ENCODE data around the gene IZUMO4.

IZUMO4 gene, protein sequence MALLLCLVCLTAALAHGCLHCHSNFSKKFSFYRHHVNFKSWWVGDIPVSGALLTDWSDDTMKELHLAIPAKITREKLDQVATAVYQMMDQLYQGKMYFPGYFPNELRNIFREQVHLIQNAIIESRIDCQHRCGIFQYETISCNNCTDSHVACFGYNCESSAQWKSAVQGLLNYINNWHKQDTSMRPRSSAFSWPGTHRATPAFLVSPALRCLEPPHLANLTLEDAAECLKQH

DNA sequence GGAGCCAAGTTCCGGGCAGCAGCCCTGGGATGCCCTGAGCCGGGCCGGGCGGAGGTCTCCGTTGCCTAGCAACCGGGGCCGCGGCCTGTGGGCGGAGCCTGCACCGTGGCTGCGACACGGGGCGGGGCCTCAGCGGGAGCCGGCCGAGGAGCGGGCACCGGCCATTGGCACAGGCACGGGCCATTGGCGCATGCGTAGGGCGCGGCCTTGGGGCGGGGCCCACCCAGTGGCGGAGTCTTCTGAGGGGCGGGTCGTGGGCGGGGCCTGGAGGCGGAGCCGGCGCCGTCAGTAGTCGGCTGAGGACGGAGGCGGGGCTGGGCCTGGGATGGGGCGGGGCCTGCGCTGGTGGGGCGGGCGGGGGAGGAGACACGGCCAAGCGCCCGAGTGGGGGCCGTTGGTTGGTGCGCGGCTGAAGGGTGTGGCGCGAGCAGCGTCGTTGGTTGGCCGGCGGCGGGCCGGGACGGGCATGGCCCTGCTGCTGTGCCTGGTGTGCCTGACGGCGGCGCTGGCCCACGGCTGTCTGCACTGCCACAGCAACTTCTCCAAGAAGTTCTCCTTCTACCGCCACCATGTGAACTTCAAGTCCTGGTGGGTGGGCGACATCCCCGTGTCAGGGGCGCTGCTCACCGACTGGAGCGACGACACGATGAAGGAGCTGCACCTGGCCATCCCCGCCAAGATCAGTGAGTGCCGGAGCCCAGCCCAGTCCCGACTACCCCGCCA, at the start of gene IZUMO4:
Gene IZUMO4 (plus strand): TSS at position 436 of the 723 bp plus-strand sequence. CDS start 31 bp downstream, at position 467.
- peak; percentile 99 to 100 for DNase-seq

DNA sequence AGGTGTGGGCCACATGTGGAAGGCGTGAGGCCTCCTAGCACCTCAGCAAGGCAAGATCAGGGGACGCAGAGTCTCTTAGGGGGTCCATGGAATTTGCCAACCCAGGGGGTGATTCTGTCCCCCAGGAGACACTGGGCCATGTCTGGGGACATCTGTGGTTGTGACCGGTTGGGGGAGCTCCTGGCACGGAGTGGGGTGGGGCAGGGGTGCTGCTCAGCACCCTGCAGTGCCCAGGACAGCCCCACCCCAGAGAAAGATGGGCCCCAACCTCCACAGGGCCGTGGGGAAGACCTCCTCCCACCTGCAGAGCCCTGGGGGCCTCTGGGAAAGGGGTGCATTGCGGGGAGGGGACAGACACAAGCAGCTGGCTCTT, 49.7 kb upstream of the IZUMO4 start:
- DNase-seq: no peak

DNA sequence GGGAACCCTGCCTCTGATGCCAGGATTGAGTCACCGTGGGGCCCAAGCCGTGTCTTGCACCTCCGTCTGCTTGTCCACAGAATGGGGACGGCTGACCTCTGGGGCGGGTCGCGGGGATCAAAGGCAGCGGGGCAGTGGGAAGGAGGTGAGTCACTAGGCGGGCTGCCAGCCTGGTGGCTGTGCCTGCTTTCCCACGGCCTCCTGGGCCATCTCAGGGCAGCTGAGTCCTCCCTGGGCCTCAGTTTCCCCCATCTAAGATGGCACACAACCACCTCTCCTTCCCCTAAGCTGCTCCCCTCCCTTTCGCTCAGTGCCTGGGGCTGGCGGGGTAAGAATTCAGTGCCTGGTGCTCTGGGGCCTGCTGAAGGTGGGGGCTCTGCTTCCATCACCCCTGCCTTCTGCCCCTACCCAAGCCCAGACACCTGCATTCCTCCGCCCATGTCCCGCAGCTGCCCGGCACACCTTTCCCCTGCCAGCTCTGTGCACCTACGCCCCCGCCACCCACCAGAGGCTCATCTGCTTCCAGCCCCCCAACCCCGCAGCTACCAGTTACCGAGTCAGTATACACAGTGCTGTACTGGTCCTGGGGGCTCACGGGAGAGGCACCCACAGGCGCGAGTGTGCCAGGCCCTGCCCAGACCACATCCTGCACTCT, 49.1 kb upstream of the IZUMO4 start:
- peak in 1 of 2 experiments; percentile 42 for DNase-seq

DNA sequence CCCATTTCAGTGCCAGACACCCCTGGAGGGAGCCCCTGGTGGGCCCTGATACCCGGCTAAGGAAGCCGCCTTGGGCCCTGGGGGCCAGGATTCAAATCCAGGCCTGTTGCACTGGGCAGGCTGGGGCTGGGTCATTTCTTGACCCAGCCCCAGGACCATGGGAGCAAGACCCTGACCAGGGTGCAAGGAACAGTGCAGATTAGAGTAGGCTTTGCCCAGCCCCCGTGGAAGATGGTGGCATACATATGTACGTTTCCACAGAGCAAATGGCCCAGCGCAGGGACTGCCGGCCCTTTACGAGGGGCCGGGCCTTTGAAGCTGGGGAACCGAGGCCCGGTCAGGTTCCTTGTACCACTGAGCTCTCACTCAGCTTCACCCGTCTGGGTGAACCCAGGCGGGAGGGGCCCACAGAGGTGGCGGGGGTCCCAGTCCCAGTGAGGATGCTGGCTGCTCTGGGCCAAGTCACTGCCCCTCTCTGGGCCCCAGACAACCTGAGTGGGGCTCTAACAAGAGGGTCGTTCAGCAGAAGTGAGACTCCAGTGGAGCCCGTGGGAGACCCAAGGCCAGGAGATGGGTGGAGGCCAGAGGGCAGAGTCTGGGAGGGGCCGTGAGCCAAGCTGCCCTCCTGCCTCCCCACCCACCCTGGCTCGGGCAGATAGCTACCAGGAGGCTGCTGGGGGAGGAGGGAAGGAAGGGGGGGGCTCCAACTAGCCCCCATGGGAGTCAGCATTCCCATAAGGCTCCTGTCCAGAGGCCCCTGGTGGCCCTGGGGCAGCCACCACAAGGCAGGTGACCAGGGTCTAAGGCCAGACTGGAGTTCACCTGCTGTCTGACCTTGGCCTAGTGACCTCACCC, 48.4 kb upstream of the IZUMO4 start:
- DNase-seq: no peak

DNA sequence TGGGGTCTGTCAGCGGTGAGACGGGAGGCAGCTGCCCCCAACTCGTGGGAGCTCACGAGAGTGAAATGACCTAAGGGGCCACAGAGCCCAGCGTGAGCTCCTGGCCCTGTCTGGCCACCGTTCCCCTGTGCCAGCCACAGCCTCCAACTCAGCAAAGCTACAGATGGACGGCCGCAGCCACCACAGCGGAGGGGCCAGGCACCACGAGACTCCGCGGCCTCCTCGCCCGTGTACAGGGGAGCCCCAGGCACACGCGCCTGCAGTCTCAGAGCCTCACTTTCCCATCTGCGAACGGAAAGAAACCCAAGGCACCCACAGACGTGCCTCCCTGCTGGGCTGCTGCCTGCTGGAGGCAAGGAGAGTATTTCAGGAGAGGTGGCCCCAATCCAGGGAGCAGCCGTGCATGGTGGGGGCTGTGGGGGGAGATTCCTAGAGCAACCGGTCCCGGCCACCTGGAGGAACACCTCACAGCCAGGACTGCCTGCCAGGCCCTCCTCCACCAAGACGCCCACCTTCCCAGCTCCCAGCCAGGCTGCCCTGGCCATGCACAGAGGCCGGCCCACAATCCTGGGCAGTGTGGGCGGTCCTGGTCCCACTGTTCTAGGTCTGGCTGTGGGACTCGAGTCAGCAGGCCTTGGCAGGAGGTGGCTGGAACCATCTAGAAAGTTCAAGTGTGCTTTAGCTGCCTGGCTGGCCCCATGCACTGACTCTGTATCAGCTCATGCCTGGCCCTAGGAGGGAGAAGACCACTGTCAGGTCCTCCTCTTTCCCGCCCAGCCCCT, 47.6 kb upstream of the IZUMO4 start:
- no peak for DNase-seq

DNA sequence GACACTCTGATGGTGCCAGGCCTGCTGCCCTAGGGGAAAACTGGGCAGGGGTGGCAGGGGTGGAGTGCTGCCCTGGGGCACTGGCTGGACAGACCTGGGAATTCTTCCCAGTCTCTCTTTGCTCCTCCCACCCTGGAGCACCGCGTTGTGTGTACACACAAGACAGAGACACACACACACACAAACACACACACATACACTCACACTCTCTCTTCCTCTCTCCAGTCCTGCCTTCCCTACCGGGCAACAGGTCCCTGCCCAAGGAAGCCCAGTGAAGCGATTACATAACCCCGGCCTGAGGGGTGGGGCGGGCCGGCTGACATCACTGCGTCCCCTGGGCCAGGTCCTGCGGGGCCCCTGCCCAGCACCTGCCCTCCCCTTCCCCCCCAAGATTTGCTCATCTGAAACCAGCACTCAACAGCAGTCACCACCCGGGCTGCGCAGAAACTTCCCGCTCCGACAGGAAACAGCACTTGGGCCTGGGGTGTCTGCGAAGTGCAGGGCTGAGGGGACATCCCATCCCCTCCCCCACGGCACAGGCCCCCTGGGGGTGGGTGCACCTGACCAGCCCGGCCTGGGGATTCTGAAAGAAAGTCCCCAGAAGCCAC, 46.9 kb upstream of the IZUMO4 start:
- peak; percentile 65 to 69 for DNase-seq

DNA sequence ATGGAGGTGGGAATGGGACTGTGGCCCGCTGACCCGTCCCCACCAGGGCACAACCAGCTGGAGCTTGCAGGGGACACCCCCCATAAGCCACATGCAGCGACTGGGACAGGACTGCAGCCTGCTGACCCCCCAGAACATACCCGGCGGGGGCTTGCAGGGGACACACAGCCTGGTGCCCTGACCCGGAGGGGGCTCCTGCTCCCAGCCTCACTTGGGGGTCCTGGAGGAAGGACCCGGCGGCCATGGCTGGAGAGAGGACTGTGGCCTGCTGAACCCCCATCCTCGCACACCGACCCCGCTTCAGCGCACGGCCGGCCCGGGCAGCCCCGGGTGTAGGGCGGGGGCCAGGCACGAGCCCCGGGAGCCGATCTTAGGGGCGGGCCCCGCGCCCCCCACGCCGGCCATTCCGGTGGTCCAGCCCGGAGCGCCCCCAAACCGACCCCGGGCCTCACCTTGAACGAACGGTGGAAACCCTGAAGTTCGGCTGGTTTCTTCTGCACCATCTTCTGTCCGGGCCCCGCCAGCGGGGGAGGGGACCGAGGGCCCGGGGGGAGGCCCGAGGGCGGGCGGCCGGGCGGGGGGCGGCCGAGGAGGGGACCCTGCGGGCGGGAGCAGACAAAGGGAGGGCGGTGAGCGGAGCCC, 46.2 kb upstream of the IZUMO4 start:
- DNase-seq: no peak

DNA sequence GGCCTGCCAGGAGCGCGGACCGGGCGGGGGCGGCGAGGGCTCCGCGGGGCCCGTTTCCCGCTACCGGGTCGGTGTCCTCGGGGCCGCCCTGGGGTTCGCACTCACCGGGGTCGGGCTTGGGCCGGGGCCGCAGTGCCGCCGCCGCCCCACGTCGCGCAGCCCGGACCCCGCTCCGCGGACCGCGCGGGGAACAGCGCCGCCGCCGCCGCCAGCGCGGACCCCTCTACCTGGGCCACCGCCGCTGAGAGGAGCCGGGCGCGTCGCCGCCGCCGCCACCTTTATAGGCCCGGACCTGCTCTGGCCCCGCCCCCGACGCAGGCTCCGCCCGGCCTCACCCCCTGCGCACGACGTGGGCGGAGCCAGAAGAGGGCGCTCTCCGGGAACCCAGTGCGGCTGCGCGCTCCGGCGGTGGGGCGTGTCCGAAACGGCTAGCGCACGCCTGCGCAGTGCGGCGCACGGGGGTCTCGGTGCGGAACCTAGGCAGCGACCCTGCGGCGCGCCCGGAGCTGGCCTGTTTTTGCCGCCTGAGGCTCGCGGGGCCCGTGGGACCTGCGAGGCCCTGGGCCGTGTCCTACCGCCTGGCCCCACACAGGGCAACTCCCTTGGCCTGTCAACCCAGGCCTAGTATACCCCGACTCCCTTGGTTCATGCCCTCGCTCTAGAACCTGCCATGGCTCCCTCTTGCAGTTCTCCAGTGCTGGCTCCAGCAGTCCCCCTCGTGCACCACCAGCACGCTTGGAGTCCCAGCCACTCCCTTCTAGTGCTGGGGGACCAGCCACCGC, 45.5 kb upstream of the IZUMO4 start, which contains the start of gene MKNK2:
Gene MKNK2 (minus strand): TSS at position 254 of the 782 bp plus-strand sequence. CDS start 393 bp downstream, outside the sequence.
- DNase-seq: peak; percentile 92 to 94

DNA sequence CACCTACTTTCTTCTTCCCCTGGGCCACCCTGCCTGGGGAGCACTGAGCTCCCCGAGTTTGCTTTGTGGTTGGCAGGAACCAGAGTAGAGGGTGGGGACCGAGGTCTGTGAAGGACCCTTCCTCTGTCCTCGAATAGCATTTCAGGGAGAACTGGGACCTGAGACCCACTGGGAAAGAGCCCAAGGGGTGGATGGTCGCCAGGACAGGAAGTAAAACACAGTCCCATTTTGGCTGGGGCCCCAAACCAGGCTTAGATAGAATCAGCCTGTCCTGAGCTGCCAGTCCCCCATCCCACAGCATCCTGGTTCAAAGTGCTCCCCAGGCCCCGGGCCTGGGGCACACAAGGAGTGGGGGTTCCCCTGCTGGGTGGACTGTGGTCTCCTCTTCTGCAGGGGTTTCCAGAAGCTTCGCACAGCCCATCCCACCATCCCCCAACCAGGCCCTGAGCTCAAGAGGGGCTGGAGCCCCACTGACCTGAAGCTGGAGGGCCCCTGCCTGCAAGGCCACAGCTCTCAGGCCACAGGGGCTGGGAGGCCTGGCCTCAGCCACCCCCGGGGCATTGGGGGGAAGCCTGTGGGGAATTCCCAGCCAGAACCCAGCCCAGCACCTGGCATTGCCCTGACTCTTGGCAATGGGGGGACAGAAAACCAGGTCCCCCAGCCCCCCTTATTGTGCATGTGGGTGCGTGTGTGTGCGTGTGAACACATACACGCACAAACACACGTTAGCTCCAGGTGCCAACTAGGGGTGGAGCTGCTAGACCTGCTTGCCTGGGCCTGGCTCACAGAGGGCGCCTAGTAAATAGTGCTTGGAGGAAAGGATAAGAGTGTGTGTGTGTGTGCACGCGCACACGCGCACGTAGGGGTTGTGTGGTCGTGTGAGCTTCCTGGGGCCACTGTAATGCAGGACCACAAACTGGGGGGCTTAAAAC, 44.7 kb upstream of the IZUMO4 start:
- peak; percentile 53 to 56 for DNase-seq

DNA sequence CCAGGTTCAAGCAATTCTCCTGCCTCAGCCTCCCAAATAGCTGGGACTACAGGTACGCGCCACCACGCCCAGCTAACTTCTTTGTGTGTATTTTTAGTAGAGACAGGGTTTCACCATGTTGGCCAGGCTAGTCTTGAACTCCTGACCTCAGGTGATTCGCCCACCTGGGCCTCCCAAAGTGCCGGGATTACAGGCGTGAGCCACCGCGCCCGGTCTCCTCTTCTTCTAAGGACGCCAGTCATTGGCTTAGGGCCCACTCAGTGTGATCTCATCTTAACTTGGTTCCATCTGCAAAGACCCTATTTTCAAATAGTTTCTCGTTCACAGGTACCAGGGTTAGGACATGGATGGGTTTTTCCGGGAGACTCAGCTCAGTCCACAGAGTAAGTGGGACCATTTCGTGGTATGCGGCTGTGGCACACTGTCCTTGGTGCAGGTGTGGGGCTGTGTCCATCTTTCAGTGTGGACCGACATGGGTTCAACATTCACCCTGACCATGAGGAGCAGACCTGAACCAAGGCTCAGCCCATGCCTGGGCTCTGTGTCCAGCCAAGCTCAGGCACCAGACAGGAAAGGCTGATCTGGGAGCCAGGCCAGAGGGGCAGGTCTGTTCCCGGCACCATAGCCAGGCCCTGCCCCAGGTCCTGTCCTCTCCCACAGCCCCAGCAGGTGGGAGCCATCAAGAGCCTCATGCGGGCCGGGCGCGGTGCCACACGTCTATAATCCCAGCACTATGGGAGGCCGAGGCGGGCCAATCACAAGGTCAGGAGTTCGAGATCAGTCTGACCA, 42.9 kb upstream of the IZUMO4 start:
- no peak for DNase-seq

DNA sequence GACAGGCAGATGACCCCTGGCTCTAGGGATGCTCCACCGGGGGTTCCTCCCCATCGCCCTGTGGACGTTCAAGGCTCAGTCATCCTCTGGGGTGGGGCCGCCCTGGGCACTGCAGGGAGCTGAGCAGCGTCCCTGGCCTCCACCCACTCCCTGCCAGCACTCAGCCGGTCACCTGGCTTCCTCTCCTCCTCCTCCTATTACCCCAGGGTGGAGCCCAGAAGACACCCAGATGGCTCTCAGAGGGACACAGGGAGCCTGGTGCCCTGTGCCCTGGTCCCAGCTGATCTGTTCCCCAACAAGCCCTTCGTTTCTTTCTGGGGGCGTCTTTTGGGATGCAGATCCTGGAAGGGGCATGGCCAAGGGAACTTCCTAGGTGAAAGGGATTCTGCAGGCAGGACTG, 42.0 kb upstream of the IZUMO4 start:
- no peak for DNase-seq

DNA sequence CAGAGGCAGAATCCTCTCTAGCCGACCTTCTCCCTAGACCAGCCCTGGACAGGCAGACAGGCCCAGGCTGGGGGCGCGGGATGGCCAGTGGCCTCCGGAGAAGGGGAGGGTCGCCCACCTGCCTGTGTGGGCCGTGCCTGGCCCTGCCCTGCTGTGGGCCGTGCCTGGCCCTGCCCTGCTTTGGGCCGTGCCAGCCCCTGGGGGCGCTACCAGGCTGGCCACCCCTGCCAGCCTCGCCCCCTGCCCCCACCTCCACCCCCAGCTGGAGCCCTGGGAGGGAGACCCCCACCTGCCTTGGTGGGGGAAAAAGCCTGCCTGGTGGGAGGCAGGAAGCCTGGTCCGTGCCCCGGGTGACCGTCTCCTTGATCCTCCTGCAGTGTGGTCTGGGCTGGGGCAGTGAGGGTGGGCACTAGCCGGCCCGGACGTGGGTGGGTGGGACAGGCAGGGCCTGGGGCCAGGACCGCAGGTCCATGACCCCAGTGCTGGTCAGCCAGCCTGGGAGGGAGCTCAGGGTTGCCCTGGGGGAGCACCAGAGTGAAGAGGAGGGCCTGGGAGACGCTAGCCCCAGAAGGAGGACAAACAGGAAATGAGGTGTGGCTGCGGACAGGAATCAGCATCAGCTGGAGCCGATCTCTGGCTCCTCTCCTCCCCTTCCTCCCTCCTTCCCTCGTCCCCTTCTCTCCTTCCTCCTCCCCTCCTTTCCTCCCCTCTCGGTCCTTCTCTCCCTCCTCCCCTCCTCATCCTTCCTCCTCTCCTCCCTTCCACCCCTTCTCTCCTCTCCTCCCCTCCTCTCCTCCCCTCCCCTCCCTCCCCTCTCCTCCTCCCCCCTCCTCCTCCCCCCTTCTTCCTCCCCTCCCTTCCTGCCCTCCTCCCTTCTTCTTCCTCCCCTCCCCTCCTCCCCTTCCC, 40.5 kb upstream of the IZUMO4 start:
- peak; percentile 48 to 55 for DNase-seq

DNA sequence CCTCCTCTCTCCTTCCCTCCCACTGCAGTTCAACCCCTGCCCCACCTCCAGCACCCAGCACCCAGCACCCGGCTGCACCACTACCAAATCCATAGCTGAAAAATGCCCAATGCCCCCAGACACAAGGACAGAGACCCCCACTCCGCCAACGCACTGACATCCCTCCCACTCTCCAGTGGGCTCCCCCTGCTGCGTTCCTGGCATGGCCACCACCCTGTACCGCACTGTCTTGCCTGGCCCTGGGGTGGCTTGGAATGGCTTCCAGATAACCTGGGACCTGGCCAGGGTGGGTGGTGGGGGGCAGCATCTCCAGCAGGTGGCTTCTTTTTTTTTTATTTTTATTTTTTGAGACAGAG, 39.9 kb upstream of the IZUMO4 start:
- no peak for DNase-seq

DNA sequence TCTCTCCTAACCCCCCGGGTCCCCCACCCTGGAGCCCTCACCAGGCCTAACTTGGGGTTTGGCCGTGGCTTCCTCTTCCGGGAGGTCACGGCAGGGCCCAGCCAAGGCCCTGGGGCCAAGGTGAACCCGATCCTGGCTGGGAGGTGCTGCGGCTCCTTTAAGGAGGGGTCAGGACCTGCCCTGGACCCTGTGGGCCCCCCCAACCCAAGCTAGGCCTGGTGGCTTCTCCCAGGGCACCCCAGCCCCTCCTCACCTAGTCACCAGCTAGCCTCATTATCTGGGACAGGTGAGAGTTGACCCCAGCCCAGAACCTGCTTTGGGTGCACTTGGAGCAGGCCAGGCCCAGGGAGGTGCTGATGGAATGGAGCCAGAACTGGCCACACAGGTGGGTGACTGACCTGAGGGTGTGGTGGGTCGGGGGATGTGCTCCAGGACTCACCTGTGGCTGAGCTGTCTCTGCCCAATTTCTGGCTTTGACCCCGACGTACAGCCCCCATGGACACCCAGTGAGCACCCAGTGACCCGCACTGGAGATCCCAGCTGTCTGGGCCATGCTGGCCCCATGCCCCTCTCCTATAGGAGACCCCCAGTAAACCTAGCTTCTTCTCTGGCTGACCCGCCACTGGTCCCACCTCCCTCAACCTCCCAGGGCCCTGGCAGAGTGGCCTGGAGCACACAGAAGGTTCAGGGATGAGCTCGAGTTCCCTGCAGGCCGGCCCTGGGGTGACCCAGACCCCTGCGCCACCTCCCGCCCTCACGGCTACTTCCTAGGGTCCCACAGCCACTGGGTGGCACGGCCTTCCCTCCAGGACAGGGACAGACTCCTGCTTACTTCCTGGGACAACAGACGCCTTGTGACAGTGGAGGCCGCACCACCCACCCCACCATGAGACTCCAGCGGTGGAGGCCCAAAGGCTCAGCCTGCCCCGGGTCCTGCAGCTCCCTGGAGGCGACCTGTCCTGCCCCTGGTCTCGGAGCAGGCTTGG, 38.9 kb upstream of the IZUMO4 start:
- DNase-seq: no peak

DNA sequence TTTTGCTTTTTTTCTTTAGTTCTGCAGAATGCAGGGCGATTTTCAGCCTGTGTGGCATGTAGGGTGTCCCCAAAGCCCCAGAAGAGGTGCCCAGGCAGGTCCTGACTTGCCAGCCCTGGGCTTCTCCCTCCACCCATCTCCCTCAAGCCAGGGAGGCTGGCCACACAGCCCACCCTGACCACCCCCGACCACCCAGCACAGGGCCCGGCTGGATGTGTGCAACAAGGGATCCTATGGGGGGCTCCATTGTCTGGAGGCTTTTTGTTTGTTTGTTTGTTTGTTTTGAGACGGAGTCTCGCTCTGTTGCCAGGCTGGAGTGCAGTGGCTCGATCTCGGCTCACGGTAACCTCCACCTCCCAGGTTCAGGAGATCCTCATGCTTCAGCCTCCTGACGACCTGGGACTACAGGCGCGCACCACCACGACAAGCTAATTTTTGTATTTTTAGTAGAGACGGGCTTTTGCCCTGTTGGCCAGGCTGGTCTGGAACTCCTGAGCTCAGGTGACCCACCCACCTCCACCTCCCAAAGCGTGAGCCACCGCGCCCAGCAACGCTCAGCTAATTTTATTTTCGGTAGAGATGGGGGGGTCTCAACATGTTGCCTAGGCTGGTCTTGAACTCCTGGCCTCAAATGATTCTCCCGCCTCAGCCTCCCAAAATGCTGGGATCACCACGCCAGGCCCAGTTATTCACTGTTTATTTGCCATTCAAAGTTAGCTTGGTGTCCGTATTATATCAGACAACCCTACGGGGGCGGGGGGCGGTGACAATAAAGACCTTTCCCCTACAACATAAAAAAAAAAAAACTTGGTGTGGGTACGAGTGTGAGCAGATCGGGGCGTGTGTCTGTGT, 37.9 kb upstream of the IZUMO4 start:
- DNase-seq: no peak
